Keratinocyte (primary cell): ENCODE results near the gene MYH7B.

ENCODE experiments used
- CTCF ChIP-seq, 3 experiments: IDR thresholded peaks in 1 of 3; conservative IDR thresholded peaks in 1 of 3; optimal IDR thresholded peaks in 1 of 3; 2 replicates in 2 of 3; 3 replicates in 1 of 3; pipeline versions ENCODE3 to v1.5.1; 2011; ENCODE audit warnings: low read length in 3 of 3, mild to moderate bottlenecking in 3 of 3, moderate library complexity in 2 of 3, control low read depth in 1 of 3, inconsistent platforms in 1 of 3; ENCODE audit not compliant: insufficient read depth in 2 of 3; ENCODE audit errors: extremely low read depth in 1 of 3
- EZH2 ChIP-seq: IDR thresholded peaks from one replicate; pipeline ENCODE4 v1.6.1; 2012; ENCODE audit warnings: inconsistent platforms, mild to moderate bottlenecking, low read length, moderate library complexity

GRCh38 chr20:34995192-34995591 lies 39.5 kb downstream of the MYH7B start:
- no peak for TF ChIP-seq CTCF (optimal IDR thresholded peaks at IDR 0.05 in 1 of 3, IDR thresholded peaks at IDR 0.05 in 1 of 3, conservative IDR thresholded peaks at IDR 0.05 in 1 of 3; ENCODE audit: extremely low read depth in 1 of 3, insufficient read depth in 2 of 3, low read length in 3 of 3)
- TF ChIP-seq EZH2 = no peak
